Mesothelial cell of epicardium (in vitro differentiated cells): ENCODE data around the gene USP38. TPM values are rescaled to one million over a fixed set of nuclear protein-coding genes. Genes with fewer than 3 reads are reported as not detected.
"Not testable (repeated sequence)": the region's sequence is repeated elsewhere in the genome, so short reads cannot be mapped to it uniquely, and the experiment has no call there.

Source experiments
- DNase-seq, 2 experiments: peaks; one replicate each; pipeline ENCODE4 v3.0.0; 2021; ENCODE audit warnings: low spot score in 2 of 2; ENCODE audit not compliant: unreplicated experiment in 2 of 2
- H3K27ac Mint-ChIP-seq: 2 replicates; pipeline ENCODE4 v1.8.0; 2021; ENCODE audit warnings: mixed read lengths
- H3K27me3 Mint-ChIP-seq: 2 replicates; pipeline ENCODE4 v1.8.0; 2021; ENCODE audit warnings: low read depth, mixed read lengths
- H3K36me3 Mint-ChIP-seq: 2 replicates; pipeline ENCODE4 v1.8.0; 2021; ENCODE audit warnings: mixed read lengths
- H3K4me1 Mint-ChIP-seq: 2 replicates; pipeline ENCODE4 v1.8.0; 2021; ENCODE audit warnings: mixed read lengths
- H3K4me3 Mint-ChIP-seq: 2 replicates; pipeline ENCODE4 v1.8.0; 2021; ENCODE audit warnings: mild to moderate bottlenecking, moderate library complexity, mixed read lengths
- H3K9me3 Mint-ChIP-seq: 2 replicates; pipeline ENCODE4 v1.8.0; 2021; ENCODE audit warnings: mixed read lengths
- CTCF ChIP-seq: fragments of 200-600 bp; sonication (generic); IDR thresholded peaks from one replicate; pipeline ENCODE4 v1.5.0; 2021; ENCODE audit warnings: antibody characterized with exemption; ENCODE audit not compliant: unreplicated experiment
- total RNA-seq: library from RNA; stranded (reverse); gene quantifications from 3 replicates; pipeline ENCODE4 v1.2.1, GENCODE V29; 2021

The USP38 gene
- total RNA-seq, 1 donor from 2014 or later: 21.1 TPM

GRCh38 chr4:143163614-143164013, 21.1 kb upstream of the USP38 start:
- no peak for DNase-seq
- no peak for TF ChIP-seq CTCF
- no peak overlapping the region for H3K4me3 Mint-ChIP-seq
- no peaks in the 10 kb centered on the region for H3K4me1 Mint-ChIP-seq
- no peaks in the 10 kb centered on the region for H3K27me3 Mint-ChIP-seq
- H3K36me3 Mint-ChIP-seq: peaks cover 1% of the 10 kb centered on the region
- H3K9me3 Mint-ChIP-seq: peaks cover 11% of the 10 kb centered on the region
- H3K27ac Mint-ChIP-seq: no peak overlapping the region

GRCh38 chr4:143166722-143167121, 18.0 kb upstream of the USP38 start:
- H3K36me3 Mint-ChIP-seq, H3K4me3 Mint-ChIP-seq, DNase-seq, H3K27ac Mint-ChIP-seq, H3K4me1 Mint-ChIP-seq, H3K27me3 Mint-ChIP-seq: not testable (repeated sequence)
- peaks cover 22% of the 10 kb centered on the region for H3K9me3 Mint-ChIP-seq

- H3K4me3 Mint-ChIP-seq: no peak overlapping the region
- no peak overlapping the region for H3K27ac Mint-ChIP-seq
- DNase-seq: no peak
- H3K9me3 Mint-ChIP-seq: peaks cover 53% of the 10 kb centered on the region
- no peak for TF ChIP-seq CTCF
- peaks cover 27% of the 10 kb centered on the region for H3K36me3 Mint-ChIP-seq
- no peaks in the 10 kb centered on the region for H3K27me3 Mint-ChIP-seq
- peaks cover 11% of the 10 kb centered on the region for H3K4me1 Mint-ChIP-seq
Measured at GRCh38 chr4:143178923-143179322, 5.8 kb upstream of the USP38 start.

GRCh38 chr4:143183513-143184216, 1.1 kb upstream of the USP38 start:
- peaks cover 25% of the 10 kb centered on the region for H3K9me3 Mint-ChIP-seq

GRCh38 chr4:143184217-143184502, 557 bp upstream of the USP38 start:
- Mint-ChIP-seq H3K27me3 (no peaks in the 10 kb centered on the region), H3K4me3 (peak overlapping the region; percentile 91), H3K4me1 (peaks cover 49% of the 10 kb centered on the region), H3K27ac (peak overlapping the region; percentile 99), H3K9me3 (peaks cover 20% of the 10 kb centered on the region), H3K36me3 (peaks cover 2% of the 10 kb centered on the region)
- no peak for DNase-seq
- TF ChIP-seq CTCF: no peak

More at GRCh38 chr4:143183513-143184216, 1.1 kb upstream of the USP38 start:
- peak overlapping the region; percentile 91 for H3K4me3 Mint-ChIP-seq
- H3K4me1 Mint-ChIP-seq: peaks cover 46% of the 10 kb centered on the region
- H3K36me3 Mint-ChIP-seq: peaks cover 7% of the 10 kb centered on the region
- no peak for DNase-seq
- peak overlapping the region; percentile 99 for H3K27ac Mint-ChIP-seq
- no peaks in the 10 kb centered on the region for H3K27me3 Mint-ChIP-seq
- TF ChIP-seq CTCF: no peak

GRCh38 chr4:143185253-143186107, 763 bp downstream of the USP38 start:
- no peak for DNase-seq

More at GRCh38 chr4:143185253-143186107, 763 bp downstream of the USP38 start:
- H3K36me3 Mint-ChIP-seq: no peaks in the 10 kb centered on the region
- no peaks in the 10 kb centered on the region for H3K27me3 Mint-ChIP-seq
- peaks cover 7% of the 10 kb centered on the region for H3K9me3 Mint-ChIP-seq
- H3K27ac Mint-ChIP-seq: peak overlapping the region; percentile 98
- no peak for TF ChIP-seq CTCF
- peaks cover 58% of the 10 kb centered on the region for H3K4me1 Mint-ChIP-seq
- peak overlapping the region; percentile 91 for H3K4me3 Mint-ChIP-seq
